Activated CD4-positive, alpha-beta T cell treated with anti-CD3 and anti-CD28 coated beads, Interleukin-2, amount 10 ng/mL, durations not matched to agents 7 days and 5 days (primary cell): ENCODE results near the gene PPP1CC. TPM values are rescaled to one million over a fixed set of nuclear protein-coding genes. Genes with fewer than 3 reads are reported as not detected.
"Not testable (repeated sequence)": the region's sequence is repeated elsewhere in the genome, so short reads cannot be mapped to it uniquely, and the experiment has no call there.

Experiments
- CTCF ChIA-PET: fragments of 350-600 bp; sonication (Branson Sonifier 250); formaldehyde crosslinking; loops from one replicate; lab custom pipeline; 2021; ENCODE audit warnings: antibody characterized with exemption; lab: Charles Lee
- POLR2A ChIA-PET: fragments of 350-600 bp; sonication (Branson Sonifier 250); formaldehyde crosslinking; loops from one replicate; lab custom pipeline; 2021; ENCODE audit warnings: antibody characterized with exemption; lab: Charles Lee
- DNase-seq: peaks from one replicate; pipeline ENCODE4 v3.0.0-alpha.2; 2020
- H3K27ac Mint-ChIP-seq: one replicate; pipeline ENCODE4 v1.8.0; 2021; ENCODE audit warnings: mild to moderate bottlenecking, moderate library complexity, mixed read lengths
- H3K27me3 Mint-ChIP-seq: one replicate; pipeline ENCODE4 v1.8.0; 2021; ENCODE audit warnings: mixed read lengths
- H3K36me3 Mint-ChIP-seq: one replicate; pipeline ENCODE4 v1.8.0; 2021; ENCODE audit warnings: low read depth, mixed read lengths
- H3K4me1 Mint-ChIP-seq: one replicate; pipeline ENCODE4 v1.8.0; 2021; ENCODE audit warnings: mixed read lengths
- H3K4me3 Mint-ChIP-seq: one replicate; pipeline ENCODE4 v1.8.0; 2021; ENCODE audit warnings: mild to moderate bottlenecking, moderate library complexity, mixed read lengths
- H3K9me3 Mint-ChIP-seq: one replicate; pipeline ENCODE4 v1.8.0; 2021; ENCODE audit warnings: mixed read lengths
- total RNA-seq, 2 experiments: library from RNA; stranded (reverse); gene quantifications; one replicate each; pipeline ENCODE4 v1.2.3, GENCODE V29; 2021

PPP1CC gene
- total RNA-seq, 2 experiments from 2014 or later, result 174 to 183 TPM

- Mint-ChIP-seq H3K4me3 (no peak overlapping the region), H3K36me3 (peaks cover 5% of the 10 kb centered on the region), H3K9me3 (peaks cover 6% of the 10 kb centered on the region), H3K4me1 (peaks cover 17% of the 10 kb centered on the region), H3K27ac (no peak overlapping the region), H3K27me3 (no peaks in the 10 kb centered on the region)
- POLR2A ChIA-PET, result no interaction called here
- no peak for DNase-seq
- CTCF ChIA-PET, result no interaction called here
Observed at GRCh38 chr12:110768960-110769359, 26.3 kb upstream of the PPP1CC start.

GRCh38 chr12:110767863-110768262, 25.2 kb upstream of the PPP1CC start:
- Mint-ChIP-seq H3K4me3 (no peak overlapping the region), H3K36me3 (peaks cover 5% of the 10 kb centered on the region), H3K27me3 (no peaks in the 10 kb centered on the region), H3K9me3 (peaks cover 6% of the 10 kb centered on the region), H3K27ac (no peak overlapping the region), H3K4me1 (peaks cover 14% of the 10 kb centered on the region)
- POLR2A ChIA-PET, result no interaction called here
- CTCF ChIA-PET, result interaction anchor here (0.6 kb wide), 1 partner anchor 8 kb away, joined by 3 read pairs; no protein-coding TSS in a partner anchor
- no peak for DNase-seq

- peaks cover 3% of the 10 kb centered on the region for H3K9me3 Mint-ChIP-seq
- POLR2A ChIA-PET, result no interaction called here
- no peak overlapping the region for H3K4me3 Mint-ChIP-seq
- no peaks in the 10 kb centered on the region for H3K27me3 Mint-ChIP-seq
- CTCF ChIA-PET, result interaction anchor here (0.5 kb wide), 1 partner anchor 71 kb away, joined by 3 read pairs; no protein-coding TSS in a partner anchor
- no peak for DNase-seq
- no peak overlapping the region for H3K27ac Mint-ChIP-seq
- no peaks in the 10 kb centered on the region for H3K36me3 Mint-ChIP-seq
- peaks cover 5% of the 10 kb centered on the region for H3K4me1 Mint-ChIP-seq
Observed at GRCh38 chr12:110766311-110767154, 23.8 kb upstream of the PPP1CC start.

- H3K4me1 Mint-ChIP-seq, DNase-seq, H3K27ac Mint-ChIP-seq, H3K36me3 Mint-ChIP-seq, H3K27me3 Mint-ChIP-seq, H3K4me3 Mint-ChIP-seq, H3K9me3 Mint-ChIP-seq, POLR2A ChIA-PET: not testable (repeated sequence)
- CTCF ChIA-PET, result interaction anchor here (1.5 kb wide), 1 partner anchor 315 kb away, joined by 3 read pairs; the partner anchor contains the start of gene ARPC3
Observed at GRCh38 chr12:110765572-110765971, 22.9 kb upstream of the PPP1CC start.

GRCh38 chr12:110765111-110765510, 22.4 kb upstream of the PPP1CC start:
- H3K36me3 Mint-ChIP-seq, result no peaks in the 10 kb centered on the region
- no peak for DNase-seq
- CTCF ChIA-PET, result interaction anchor here (1.5 kb wide), 1 partner anchor 315 kb away, joined by 3 read pairs; the partner anchor contains the start of gene ARPC3
- H3K27me3 Mint-ChIP-seq, result no peaks in the 10 kb centered on the region
- peaks cover 3% of the 10 kb centered on the region for H3K4me1 Mint-ChIP-seq
- POLR2A ChIA-PET, result no interaction called here
- no peaks in the 10 kb centered on the region for H3K9me3 Mint-ChIP-seq
- no peak overlapping the region for H3K4me3 Mint-ChIP-seq
- H3K27ac Mint-ChIP-seq, result no peak overlapping the region

GRCh38 chr12:110763583-110763982, 20.9 kb upstream of the PPP1CC start:
- Mint-ChIP-seq H3K27me3 (no peaks in the 10 kb centered on the region), H3K27ac (no peak overlapping the region), H3K36me3 (no peaks in the 10 kb centered on the region), H3K4me1 (peaks cover 3% of the 10 kb centered on the region), H3K4me3 (no peak overlapping the region), H3K9me3 (no peaks in the 10 kb centered on the region)
- ChIA-PET POLR2A (no interaction called here), CTCF (interaction anchor here (0.7 to 1.8 kb wide), 4 partner anchors 9 to 1269 kb away, joined by 3 to 8 read pairs (median 4); no protein-coding TSS in a partner anchor)
- no peak for DNase-seq

- CTCF ChIA-PET, result interaction anchor here (0.9 to 1.8 kb wide), 3 partner anchors 10 to 120 kb away, joined by 3 to 8 read pairs (median 4); no protein-coding TSS in a partner anchor
- no peaks in the 10 kb centered on the region for H3K27me3 Mint-ChIP-seq
- H3K4me1 Mint-ChIP-seq, result peaks cover 3% of the 10 kb centered on the region
- POLR2A ChIA-PET, result interaction anchor here (0.6 kb wide), 1 partner anchor 14 kb away, joined by 6 read pairs; no protein-coding TSS in a partner anchor
- no peak overlapping the region for H3K27ac Mint-ChIP-seq
- H3K36me3 Mint-ChIP-seq, result no peaks in the 10 kb centered on the region
- no peaks in the 10 kb centered on the region for H3K9me3 Mint-ChIP-seq
- no peak overlapping the region for H3K4me3 Mint-ChIP-seq
- no peak for DNase-seq
Observed at GRCh38 chr12:110762891-110763290, 20.2 kb upstream of the PPP1CC start.

GRCh38 chr12:110760204-110760609, 17.5 kb upstream of the PPP1CC start:
- Mint-ChIP-seq H3K27me3 (no peaks in the 10 kb centered on the region), H3K4me1 (no peaks in the 10 kb centered on the region), H3K36me3 (no peaks in the 10 kb centered on the region), H3K27ac (no peak overlapping the region), H3K9me3 (no peaks in the 10 kb centered on the region), H3K4me3 (no peak overlapping the region)
- ChIA-PET POLR2A (no interaction called here), CTCF (interaction anchor here (0.6 to 1.5 kb wide), 4 partner anchors 8 to 397 kb away, joined by 3 read pairs; partner anchors contain the start of gene PPP1CC)
- no peak for DNase-seq

GRCh38 chr12:110758922-110759321, 16.2 kb upstream of the PPP1CC start:
- Mint-ChIP-seq H3K4me3 (no peak overlapping the region), H3K27ac (no peak overlapping the region), H3K27me3 (no peaks in the 10 kb centered on the region), H3K36me3 (no peaks in the 10 kb centered on the region), H3K4me1 (no peaks in the 10 kb centered on the region), H3K9me3 (no peaks in the 10 kb centered on the region)
- no peak for DNase-seq
- ChIA-PET POLR2A (no interaction called here), CTCF (no interaction called here)

- Mint-ChIP-seq H3K27ac (no peak overlapping the region), H3K27me3 (no peaks in the 10 kb centered on the region), H3K4me3 (no peak overlapping the region), H3K36me3 (no peaks in the 10 kb centered on the region), H3K4me1 (no peaks in the 10 kb centered on the region), H3K9me3 (no peaks in the 10 kb centered on the region)
- POLR2A ChIA-PET, result no interaction called here
- DNase-seq, result no peak
- CTCF ChIA-PET, result interaction anchor here (0.6 to 1.0 kb wide), 4 partner anchors 9 to 219 kb away, joined by 3 to 4 read pairs (median 4); no protein-coding TSS in a partner anchor
Observed at GRCh38 chr12:110756611-110757010, 13.9 kb upstream of the PPP1CC start.

GRCh38 chr12:110754101-110754793, 11.6 kb upstream of the PPP1CC start:
- Mint-ChIP-seq H3K36me3 (no peaks in the 10 kb centered on the region), H3K9me3 (no peaks in the 10 kb centered on the region), H3K27ac (no peak overlapping the region), H3K27me3 (no peaks in the 10 kb centered on the region), H3K4me1 (no peaks in the 10 kb centered on the region), H3K4me3 (no peak overlapping the region)
- DNase-seq, result no peak
- CTCF ChIA-PET, result interaction anchor here (1.0 kb wide), 1 partner anchor 11 kb away, joined by 3 read pairs; the partner anchor contains the start of gene PPP1CC
- POLR2A ChIA-PET, result no interaction called here

GRCh38 chr12:110750784-110751461, 8.2 kb upstream of the PPP1CC start:
- Mint-ChIP-seq H3K27ac (no peak overlapping the region), H3K27me3 (no peaks in the 10 kb centered on the region), H3K4me1 (no peaks in the 10 kb centered on the region), H3K4me3 (no peak overlapping the region), H3K36me3 (no peaks in the 10 kb centered on the region), H3K9me3 (no peaks in the 10 kb centered on the region)
- no peak for DNase-seq
- ChIA-PET CTCF (interaction anchor here (0.7 kb wide), 1 partner anchor 49 kb away, joined by 3 read pairs; no protein-coding TSS in a partner anchor), POLR2A (no interaction called here)
